ENCODE data around the gene RPL10A. TPM values are rescaled to one million over a fixed set of nuclear protein-coding genes. Genes with fewer than 3 reads are reported as not detected.

Gene RPL10A
- total RNA-seq, 2 experiments from 2014 or later, result 2,453 to 2,464 TPM

GRCh38 chr6:35425284-35425683 is 42.9 kb upstream of the RPL10A start:
- Histone ChIP-seq H3K36me3 (ENCODE audit: insufficient read depth, low read length) (peaks cover 44% of the 10 kb centered on the region), H3K4me1 (ENCODE audit: insufficient read depth, low read length) (no peaks in the 10 kb centered on the region), H3K27ac (ENCODE audit: low read depth in 1 of 2, low read length in 2 of 2) (no peak overlapping the region), H3K27me3 (ENCODE audit: control insufficient read depth in 1 of 2, insufficient read depth in 2 of 2, low read length in 2 of 2) (no peaks in the 10 kb centered on the region), H3K9me3 (ENCODE audit: control insufficient read depth in 1 of 2, insufficient read depth in 1 of 2, low read length in 2 of 2) (peaks cover 20 to 27% of the 10 kb centered on the region in 2 experiments), H3K4me3 (ENCODE audit: low read length) (no peak overlapping the region)
- no peaks in the 10 kb centered on the region for H3K4me1 Mint-ChIP-seq (ENCODE audit: low read depth)
- DNase-seq, result no peak
- no peak for ATAC-seq (ENCODE audit: poor library complexity)
- peaks cover 5% of the 10 kb centered on the region for H3K9me3 Mint-ChIP-seq
- no peak for TF ChIP-seq CTCF (IDR thresholded peaks at IDR 0.05)
- intact Hi-C loops (cut with DNase I, micrococcal nuclease), result no loop called here
- peaks cover 77% of the 10 kb centered on the region for H3K36me3 Mint-ChIP-seq (ENCODE audit: low read depth)
- POLR2A ChIA-PET, result no interaction called here
- no peaks in the 10 kb centered on the region for H3K27me3 Mint-ChIP-seq
- CTCF ChIA-PET, result no interaction called here
- no peak overlapping the region for H3K27ac Mint-ChIP-seq
- no peak overlapping the region for H3K4me3 Mint-ChIP-seq

GRCh38 chr6:35426074-35426473 is 42.1 kb upstream of the RPL10A start:
- H3K9me3 ChIP-seq (ENCODE audit: control insufficient read depth in 1 of 2, insufficient read depth in 1 of 2, low read length in 2 of 2), result peaks cover 21 to 27% of the 10 kb centered on the region in 2 experiments
- H3K36me3 ChIP-seq (ENCODE audit: insufficient read depth, low read length), result peaks cover 42% of the 10 kb centered on the region
- Mint-ChIP-seq H3K4me1 (ENCODE audit: low read depth) (no peaks in the 10 kb centered on the region), H3K27me3 (no peaks in the 10 kb centered on the region), H3K36me3 (ENCODE audit: low read depth) (peaks cover 72% of the 10 kb centered on the region), H3K27ac (no peak overlapping the region), H3K9me3 (peaks cover 5% of the 10 kb centered on the region), H3K4me3 (no peak overlapping the region)
- no peak for TF ChIP-seq CTCF (IDR thresholded peaks at IDR 0.05)
- H3K27ac ChIP-seq (ENCODE audit: low read depth in 1 of 2, low read length in 2 of 2), result no peak overlapping the region
- DNase-seq (no peak), ATAC-seq (ENCODE audit: poor library complexity) (no peak)
- intact Hi-C loops (cut with DNase I, micrococcal nuclease), result no loop called here
- H3K27me3 ChIP-seq (ENCODE audit: control insufficient read depth in 1 of 2, insufficient read depth in 2 of 2, low read length in 2 of 2), result no peaks in the 10 kb centered on the region
- no peak overlapping the region for H3K4me3 ChIP-seq (ENCODE audit: low read length)
- POLR2A ChIA-PET, result no interaction called here
- no peaks in the 10 kb centered on the region for H3K4me1 ChIP-seq (ENCODE audit: insufficient read depth, low read length)
- CTCF ChIA-PET, result no interaction called here

GRCh38 chr6:35427435-35427834 is 40.8 kb upstream of the RPL10A start:
- CTCF ChIA-PET, result interaction anchor here (0.8 kb wide), 1 partner anchor 105 kb away, joined by 3 read pairs; no protein-coding TSS in a partner anchor
- no peak for TF ChIP-seq CTCF (IDR thresholded peaks at IDR 0.05)
- Histone ChIP-seq H3K27me3 (ENCODE audit: control insufficient read depth in 1 of 2, insufficient read depth in 2 of 2, low read length in 2 of 2) (no peaks in the 10 kb centered on the region), H3K9me3 (ENCODE audit: control insufficient read depth in 1 of 2, insufficient read depth in 1 of 2, low read length in 2 of 2) (peaks cover 21 to 27% of the 10 kb centered on the region in 2 experiments), H3K4me1 (ENCODE audit: insufficient read depth, low read length) (no peaks in the 10 kb centered on the region), H3K4me3 (ENCODE audit: low read length) (no peak overlapping the region), H3K36me3 (ENCODE audit: insufficient read depth, low read length) (peaks cover 33% of the 10 kb centered on the region), H3K27ac (ENCODE audit: low read depth in 1 of 2, low read length in 2 of 2) (no peak overlapping the region)
- Mint-ChIP-seq H3K9me3 (peaks cover 5% of the 10 kb centered on the region), H3K36me3 (ENCODE audit: low read depth) (peaks cover 62% of the 10 kb centered on the region), H3K4me1 (ENCODE audit: low read depth) (no peaks in the 10 kb centered on the region), H3K4me3 (no peak overlapping the region), H3K27ac (no peak overlapping the region), H3K27me3 (no peaks in the 10 kb centered on the region)
- ATAC-seq (ENCODE audit: poor library complexity), result no peak
- POLR2A ChIA-PET, result interaction anchor here (0.6 kb wide), 1 partner anchor 22 kb away, joined by 3 read pairs; no protein-coding TSS in a partner anchor
- no peak for DNase-seq
- intact Hi-C loops (cut with DNase I, micrococcal nuclease), result no loop called here

Data from CD4-positive, alpha-beta T cell (primary cell).